Measurements from ENCODE around the gene SLC25A41.
"Not testable (repeated sequence)": the region's sequence is repeated elsewhere in the genome, so short reads cannot be mapped to it uniquely, and the experiment has no call there.

SLC25A41 gene

GRCh38 chr19:6428692-6429418, 4.7 kb downstream of the SLC25A41 start:
- in situ Hi-C loops (cut with MboI; ENCODE audit: low sequenced_read_pairs) = not testable (repeated sequence)

DNA sequence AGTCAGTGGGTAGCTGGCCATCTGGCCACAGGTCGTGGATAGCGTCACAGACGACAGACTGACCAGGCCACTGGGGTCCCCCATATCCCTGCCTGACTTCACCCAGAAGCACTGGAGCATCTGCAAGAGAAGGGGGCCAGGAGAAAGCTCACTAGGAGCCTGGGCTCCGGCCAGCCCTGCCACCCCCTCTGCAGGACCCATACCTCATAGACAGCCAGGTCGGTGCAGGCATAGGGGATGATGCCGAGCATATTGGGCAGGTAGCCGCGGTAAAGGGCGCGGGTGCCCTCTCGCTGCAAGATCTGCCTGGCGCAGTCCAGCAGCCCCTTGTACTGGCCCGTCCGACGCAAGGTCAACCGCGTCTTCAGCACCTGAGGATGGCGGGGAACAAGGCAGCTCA, 6.4 kb downstream of the SLC25A41 start:
- in situ Hi-C loops (cut with MboI; ENCODE audit: low sequenced_read_pairs) = no loop called here

DNA sequence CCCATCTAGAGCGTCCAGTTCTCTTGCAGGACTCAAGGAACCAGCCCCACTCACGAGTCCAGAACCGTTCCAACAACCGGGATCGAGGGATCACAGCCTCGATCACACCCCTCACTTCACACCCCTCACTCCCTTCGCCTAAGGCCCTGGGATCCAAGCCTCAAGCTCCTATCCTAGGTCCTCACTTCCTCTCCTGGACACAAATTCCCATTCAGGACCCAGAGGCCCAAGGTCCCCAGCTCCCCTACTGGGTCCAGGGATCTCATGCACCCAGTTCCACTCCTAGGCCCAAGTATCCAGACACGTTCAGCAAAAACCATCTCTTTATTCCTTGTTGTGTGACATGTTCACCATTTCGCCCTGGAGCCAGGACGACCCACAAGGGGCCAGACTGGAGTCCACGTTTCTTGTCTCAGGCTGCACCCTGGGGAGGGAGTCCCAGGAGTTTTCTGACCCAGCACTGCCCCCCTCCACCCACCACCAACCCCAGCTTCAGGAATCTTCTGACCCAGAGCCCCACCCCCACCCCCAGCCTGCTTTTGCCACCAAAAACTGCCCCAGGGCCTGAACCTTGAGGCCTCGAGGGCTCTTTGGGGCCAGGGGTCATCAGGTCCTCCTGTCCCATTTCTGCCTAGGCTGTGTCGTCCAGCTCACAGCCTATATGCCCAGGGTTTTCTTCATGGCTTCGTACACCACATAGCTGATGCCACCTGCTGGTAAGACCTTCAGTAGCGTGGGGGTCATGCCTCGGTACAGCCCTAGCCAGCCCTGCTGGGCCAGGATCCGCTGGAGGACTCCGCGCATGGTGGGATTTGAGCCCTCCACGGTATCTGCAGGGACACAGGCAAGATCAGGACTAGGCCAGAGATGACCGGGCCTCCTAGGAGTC, 7.6 kb downstream of the SLC25A41 start:
- in situ Hi-C loops (cut with MboI; ENCODE audit: low sequenced_read_pairs) = no loop called here

- in situ Hi-C loops (cut with MboI; ENCODE audit: low sequenced_read_pairs) = no loop called here
These were observed 8.4 kb downstream of the SLC25A41 start for GRCh38 chr19:6424939-6425731.

- in situ Hi-C loops (cut with MboI; ENCODE audit: low sequenced_read_pairs) = no loop called here
These were observed 9.2 kb downstream of the SLC25A41 start, which contains the start of gene KHSRP for GRCh38 chr19:6424195-6424938. Gene KHSRP (minus strand): TSS chr19:6424811. CDS start chr19:6424701, 110 bp downstream.

- in situ Hi-C loops (cut with MboI; ENCODE audit: low sequenced_read_pairs) = no loop called here
These were observed 9.9 kb downstream of the SLC25A41 start for GRCh38 chr19:6423499-6424194.

- in situ Hi-C loops (cut with MboI; ENCODE audit: low sequenced_read_pairs) = no loop called here
These were observed 12.2 kb downstream of the SLC25A41 start for GRCh38 chr19:6421075-6422014.

GRCh38 chr19:6418562-6418932, 15.0 kb downstream of the SLC25A41 start:
- in situ Hi-C loops (cut with MboI; ENCODE audit: low sequenced_read_pairs) = no loop called here

GRCh38 chr19:6417713-6418561, 15.6 kb downstream of the SLC25A41 start:
- in situ Hi-C loops (cut with MboI; ENCODE audit: low sequenced_read_pairs) = no loop called here

DNA sequence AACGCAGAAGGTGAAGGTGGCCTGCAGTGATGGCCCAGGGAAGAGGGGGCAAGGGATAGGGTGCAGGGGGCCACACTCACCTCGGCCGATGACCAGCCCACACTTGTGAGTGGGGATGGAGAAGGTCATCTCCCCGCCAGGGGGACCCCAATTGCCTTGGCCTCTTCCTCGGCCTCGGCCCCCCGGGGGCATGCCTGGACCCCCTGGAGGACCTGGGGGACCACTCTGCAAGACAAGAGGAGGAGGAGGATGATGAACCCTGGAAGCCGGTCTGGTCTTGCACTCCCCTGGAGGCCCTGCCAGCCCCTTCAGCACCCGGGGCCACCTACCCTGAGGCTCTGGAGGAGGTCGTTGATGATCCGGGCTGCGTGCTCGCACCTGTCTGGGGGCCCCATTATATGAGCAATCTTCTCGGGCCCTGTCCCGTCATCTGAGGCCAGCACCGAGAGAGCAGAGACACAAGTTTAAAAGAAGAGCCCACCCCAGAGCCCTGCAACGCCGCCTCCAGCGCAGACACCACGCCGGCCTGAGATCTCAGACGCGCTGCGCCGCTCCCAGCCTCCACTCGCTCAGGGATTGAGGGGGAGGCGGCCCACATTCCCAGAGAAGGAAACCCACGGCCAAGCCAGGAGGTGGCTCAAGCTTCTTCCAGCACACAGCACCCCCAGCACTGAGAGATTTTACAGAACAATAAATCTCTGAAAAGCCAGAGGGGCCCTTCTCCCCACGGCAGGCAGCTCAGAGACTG, 16.7 kb downstream of the SLC25A41 start:
- in situ Hi-C loops (cut with MboI; ENCODE audit: low sequenced_read_pairs) = no loop called here

DNA sequence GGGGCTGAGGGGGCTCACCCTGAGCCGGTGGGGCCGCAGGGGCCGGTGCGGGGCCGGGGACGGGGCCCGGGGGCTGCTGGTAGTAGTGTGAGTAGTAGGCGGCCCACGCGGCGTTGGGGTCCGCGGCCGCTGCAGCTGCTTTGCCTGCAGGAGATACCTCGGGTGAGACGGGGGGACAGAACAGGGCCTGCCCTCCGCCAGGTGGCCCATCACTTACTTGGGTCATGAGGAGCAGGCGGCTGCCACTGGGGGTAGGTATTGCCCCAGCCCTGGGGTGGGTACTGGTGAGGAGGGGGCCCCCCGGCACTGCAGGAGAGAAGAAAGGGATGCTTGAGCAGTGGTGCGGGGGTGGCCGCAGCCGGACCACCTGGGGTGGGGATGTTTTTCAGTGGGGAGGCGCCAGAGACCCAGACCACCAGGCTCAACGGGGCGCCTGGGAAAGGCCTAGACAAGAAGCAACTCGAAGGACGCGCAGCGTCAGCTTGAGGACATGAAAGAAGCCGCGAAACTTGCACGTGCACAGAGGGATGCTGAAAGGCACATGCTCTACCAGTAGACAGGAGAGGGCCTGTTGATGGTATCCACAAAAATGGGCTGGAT, 17.9 kb downstream of the SLC25A41 start:
- in situ Hi-C loops (cut with MboI; ENCODE audit: low sequenced_read_pairs) = no loop called here

- in situ Hi-C loops (cut with MboI; ENCODE audit: low sequenced_read_pairs) = no loop called here
These were observed 18.6 kb downstream of the SLC25A41 start for GRCh38 chr19:6414793-6415590.

GRCh38 chr19:6413721-6414643, 19.6 kb downstream of the SLC25A41 start:
- in situ Hi-C loops (cut with MboI; ENCODE audit: low sequenced_read_pairs) = no loop called here

- in situ Hi-C loops (cut with MboI; ENCODE audit: low sequenced_read_pairs) = no loop called here
These were observed 20.3 kb downstream of the SLC25A41 start for GRCh38 chr19:6413291-6413690.

Data from HL-60/S4 treated with phorbol 12-myristate 13-acetate at 8.2 ng/mL for 4 days and 3 days (cell line).